Kidney epithelial cell (primary cell): ENCODE data around the gene SYCP2L. TPM values are rescaled to one million over a fixed set of nuclear protein-coding genes. Genes with fewer than 3 reads are reported as not detected.
"Not testable (repeated sequence)": the region's sequence is repeated elsewhere in the genome, so short reads cannot be mapped to it uniquely, and the experiment has no call there.

Experiments used
- DNase-seq: peaks from one replicate; pipeline ENCODE4 v3.0.0-alpha.2; 2010; ENCODE audit warnings: low read depth
- H3K27me3 ChIP-seq: 2 replicates; pipeline ENCODE4 v1.6.0; 2011; ENCODE audit warnings: low read length; ENCODE audit not compliant: control insufficient read depth, insufficient read depth
- H3K36me3 ChIP-seq: 2 replicates; pipeline ENCODE4 v1.5.1; 2011; ENCODE audit warnings: low read length; ENCODE audit not compliant: control insufficient read depth, insufficient read depth
- H3K4me3 ChIP-seq: 2 replicates; pipeline ENCODE4 v1.5.1; 2011; ENCODE audit warnings: low read depth, mild to moderate bottlenecking, control low read depth, low read length
- total RNA-seq: library from RNA; depleted of rRNA; stranded (reverse); fragments of >200 nt; gene quantifications from 2 replicates; pipeline ENCODE4 v1.2.3, GENCODE V29; 2015
- TF ChIP-seq, protein P1 (sequence below): IDR thresholded peaks from 2 replicates; pipeline ENCODE4 v1.5.1; 2011; ENCODE audit warnings: mild to moderate bottlenecking, moderate library complexity, low read length, control low read depth, inconsistent platforms; ENCODE audit not compliant: insufficient read depth, poor library complexity, severe bottlenecking

Gene SYCP2L
- total RNA-seq, 1 donor from 2014 or later = 0.71 TPM

DNA sequence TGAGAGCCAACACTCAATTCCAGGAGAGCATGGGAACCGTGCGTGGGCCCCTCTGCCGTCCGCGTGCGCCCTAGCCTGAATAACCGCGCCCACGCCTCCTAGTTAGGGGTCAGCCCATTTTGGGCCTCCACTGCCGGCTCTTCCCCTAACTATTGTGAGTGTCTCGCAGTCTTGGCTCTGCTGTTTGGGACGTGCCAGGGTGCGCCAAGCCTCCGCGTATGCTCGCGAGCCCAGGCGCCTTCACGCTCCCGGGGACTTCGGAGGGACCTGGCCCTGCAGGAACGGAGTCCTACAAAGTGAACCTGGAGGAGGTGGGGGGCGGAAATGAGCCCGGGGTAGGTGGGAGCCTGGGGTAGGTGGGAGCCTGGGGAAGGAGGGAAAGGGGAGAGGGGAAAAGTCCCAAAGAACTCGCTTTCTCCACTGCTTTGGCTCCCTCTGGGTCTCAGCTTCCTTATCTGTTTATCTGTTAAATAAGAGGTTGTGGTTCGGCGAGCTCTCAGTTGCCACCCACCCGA lies 4.1 kb upstream of the SYCP2L start:
- Histone ChIP-seq H3K27me3 (peaks cover 48% of the 10 kb centered on the region), H3K36me3 (no peaks in the 10 kb centered on the region), H3K4me3 (no peak overlapping the region)
- DNase-seq = no peak
- TF ChIP-seq, protein P1, sequence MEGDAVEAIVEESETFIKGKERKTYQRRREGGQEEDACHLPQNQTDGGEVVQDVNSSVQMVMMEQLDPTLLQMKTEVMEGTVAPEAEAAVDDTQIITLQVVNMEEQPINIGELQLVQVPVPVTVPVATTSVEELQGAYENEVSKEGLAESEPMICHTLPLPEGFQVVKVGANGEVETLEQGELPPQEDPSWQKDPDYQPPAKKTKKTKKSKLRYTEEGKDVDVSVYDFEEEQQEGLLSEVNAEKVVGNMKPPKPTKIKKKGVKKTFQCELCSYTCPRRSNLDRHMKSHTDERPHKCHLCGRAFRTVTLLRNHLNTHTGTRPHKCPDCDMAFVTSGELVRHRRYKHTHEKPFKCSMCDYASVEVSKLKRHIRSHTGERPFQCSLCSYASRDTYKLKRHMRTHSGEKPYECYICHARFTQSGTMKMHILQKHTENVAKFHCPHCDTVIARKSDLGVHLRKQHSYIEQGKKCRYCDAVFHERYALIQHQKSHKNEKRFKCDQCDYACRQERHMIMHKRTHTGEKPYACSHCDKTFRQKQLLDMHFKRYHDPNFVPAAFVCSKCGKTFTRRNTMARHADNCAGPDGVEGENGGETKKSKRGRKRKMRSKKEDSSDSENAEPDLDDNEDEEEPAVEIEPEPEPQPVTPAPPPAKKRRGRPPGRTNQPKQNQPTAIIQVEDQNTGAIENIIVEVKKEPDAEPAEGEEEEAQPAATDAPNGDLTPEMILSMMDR = no peak

DNA sequence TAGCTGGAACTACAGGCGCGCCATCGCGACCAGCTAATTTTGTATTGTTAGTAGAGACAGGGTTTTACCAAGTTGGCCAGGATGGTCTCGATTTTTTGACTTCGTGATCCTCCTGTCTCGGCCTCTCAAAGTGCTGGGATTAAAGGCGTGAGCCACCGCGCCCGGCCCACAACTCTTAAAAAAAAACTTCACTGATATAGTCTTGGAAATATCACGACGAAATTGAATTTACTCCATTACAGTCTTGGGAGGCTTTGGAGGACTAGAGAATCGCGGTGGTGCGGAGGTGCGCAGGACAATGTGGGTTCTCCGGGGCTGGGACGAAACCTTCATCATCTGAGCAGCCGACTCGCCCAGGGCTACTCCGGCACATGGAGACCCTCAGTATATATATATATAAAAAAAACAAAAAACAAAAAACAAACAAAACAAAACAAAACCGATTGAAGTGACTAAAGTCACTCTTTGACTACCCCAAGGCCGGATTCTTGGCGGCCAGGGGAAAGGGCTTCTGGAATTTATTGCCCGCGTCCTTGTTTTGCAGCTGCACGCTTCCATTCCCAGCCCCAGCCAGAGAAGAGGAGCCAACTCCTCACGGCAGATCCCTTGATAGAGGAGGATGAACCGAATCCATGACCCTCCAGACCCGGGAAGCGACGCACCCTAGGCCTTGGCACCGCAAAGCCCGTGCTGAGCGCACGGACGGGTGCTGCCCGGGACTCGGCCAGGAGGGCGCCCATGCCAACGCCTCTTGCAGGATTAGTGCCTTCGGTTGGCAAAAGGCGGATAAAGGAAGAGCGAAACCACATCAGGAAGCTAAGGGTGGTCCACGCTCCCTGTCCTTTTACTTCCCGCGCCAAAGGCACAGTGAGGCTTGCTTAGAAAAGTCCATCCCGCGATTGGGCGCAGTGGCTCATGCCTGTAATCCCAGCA lies 3.3 kb upstream of the SYCP2L start:
- no peak for DNase-seq
- TF ChIP-seq, protein P1 = no peak
- H3K36me3 ChIP-seq = no peaks in the 10 kb centered on the region
- H3K27me3 ChIP-seq = peaks cover 48% of the 10 kb centered on the region
- H3K4me3 ChIP-seq = no peak overlapping the region

DNA sequence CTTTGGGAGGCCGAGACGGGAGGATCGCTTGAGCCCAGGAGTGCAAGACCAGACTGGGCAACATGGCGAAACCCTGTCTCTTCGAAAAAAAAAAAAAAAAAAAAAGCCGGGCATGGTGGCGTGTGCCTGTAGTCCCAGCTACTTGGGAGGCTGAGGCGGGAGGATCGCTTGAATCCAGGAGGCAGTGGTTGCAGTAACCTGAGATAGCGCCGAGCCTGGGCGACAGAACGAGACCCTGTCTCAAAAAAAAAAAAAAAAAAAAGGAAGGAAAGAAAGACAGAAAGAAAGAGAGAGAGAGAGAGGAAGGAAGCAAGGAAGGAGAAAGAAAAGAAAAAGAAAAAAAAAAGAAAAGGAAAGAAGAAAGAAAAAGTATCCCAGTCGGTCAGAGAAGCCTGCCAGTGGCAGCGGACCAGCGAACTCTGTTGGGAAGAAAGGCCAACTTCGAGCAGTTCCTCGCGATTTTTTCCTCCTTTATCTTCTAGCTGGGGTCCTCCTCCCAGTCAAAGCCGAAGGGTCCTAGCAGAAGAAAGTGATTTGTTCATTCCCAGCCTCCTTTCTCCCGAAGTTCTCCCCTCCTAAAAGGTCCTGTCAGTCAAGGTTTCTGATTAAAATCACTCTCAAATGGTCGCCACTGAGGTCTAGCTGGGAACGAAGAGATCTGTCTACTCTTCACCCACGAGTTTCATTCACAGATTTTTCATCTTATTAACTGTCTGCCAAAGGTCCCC lies 2.4 kb upstream of the SYCP2L start:
- H3K36me3 ChIP-seq = no peaks in the 10 kb centered on the region
- peaks cover 48% of the 10 kb centered on the region for H3K27me3 ChIP-seq
- no peak overlapping the region for H3K4me3 ChIP-seq
- DNase-seq = no peak
- TF ChIP-seq, protein P1 = no peak

DNA sequence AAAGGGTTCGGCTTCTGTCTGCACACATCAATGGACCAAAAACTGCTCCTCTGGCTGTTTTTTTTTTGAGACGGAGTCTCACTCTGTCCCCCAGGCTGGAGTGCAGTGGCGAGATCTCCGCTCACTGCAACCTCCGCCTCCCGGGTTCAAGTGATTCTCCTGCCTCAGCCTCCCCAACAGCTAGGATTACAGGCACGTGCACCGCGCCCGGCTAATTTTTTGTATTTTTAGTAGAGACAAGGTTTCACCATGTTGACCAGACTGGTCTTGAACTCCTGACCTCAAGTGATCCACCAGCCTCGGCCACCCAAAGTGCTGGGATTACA lies 524 bp upstream of the SYCP2L start:
- Histone ChIP-seq H3K4me3 (peak overlapping the region; percentile 53), H3K27me3 (peaks cover 37% of the 10 kb centered on the region)
- not testable (repeated sequence) for DNase-seq, H3K36me3 ChIP-seq

DNA sequence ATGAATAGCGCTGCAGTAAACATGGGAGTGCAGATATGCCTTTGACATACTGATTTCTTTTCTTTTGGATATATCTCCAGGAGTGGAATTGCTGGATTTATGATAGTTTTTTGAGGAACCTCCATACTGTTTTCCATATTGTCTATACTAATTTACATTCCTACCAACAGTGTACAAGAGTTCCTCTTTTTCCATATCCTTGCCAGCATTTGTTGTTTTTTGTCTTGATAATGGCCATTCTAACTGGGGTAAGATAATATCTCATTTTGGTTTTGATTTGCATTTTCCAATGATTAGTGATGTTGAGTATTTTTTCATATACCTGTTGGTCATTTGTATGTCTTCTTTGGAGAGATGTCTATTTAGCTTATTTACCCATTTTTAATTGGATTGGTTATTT lies 3.3 kb downstream of the SYCP2L start:
- TF ChIP-seq, protein P1 = no peak
- Histone ChIP-seq H3K4me3 (no peak overlapping the region), H3K36me3 (no peaks in the 10 kb centered on the region), H3K27me3 (peaks cover 2% of the 10 kb centered on the region)
- DNase-seq = no peak

DNA sequence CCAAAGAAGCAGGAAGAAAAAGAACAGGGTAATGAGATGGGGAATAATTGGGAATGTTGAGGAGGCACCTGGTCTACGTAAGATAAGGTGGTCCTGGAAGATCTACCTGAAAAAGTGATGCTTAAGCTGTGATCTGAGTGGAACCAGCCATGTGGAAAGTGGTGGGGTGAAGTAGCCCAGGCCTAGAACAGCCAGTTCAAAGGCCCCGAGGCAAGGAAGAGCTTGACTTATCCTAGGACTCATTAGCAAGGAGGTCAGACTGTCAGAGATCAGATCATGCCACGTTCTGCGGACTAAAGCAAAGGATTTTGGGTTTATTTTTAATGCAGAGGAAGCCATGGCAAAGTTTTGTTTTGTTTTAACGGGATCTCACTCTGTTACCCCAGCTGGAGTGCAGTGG lies 5.1 kb downstream of the SYCP2L start:
- TF ChIP-seq, protein P1 = no peak
- H3K36me3 ChIP-seq = no peaks in the 10 kb centered on the region
- no peak overlapping the region for H3K4me3 ChIP-seq
- DNase-seq = no peak
- no peaks in the 10 kb centered on the region for H3K27me3 ChIP-seq
